ENCODE measurements around the gene RUNX3. TPM values are rescaled to one million over a fixed set of nuclear protein-coding genes. Genes with fewer than 3 reads are reported as not detected.

The RUNX3 gene
- total and polyA plus RNA-seq, 9 donors = 0.23 to 1.9 (median 0.83) TPM

GRCh38 chr1:24952413-24952841, 22.4 kb upstream of the RUNX3 start:
- 44 to 50% (median 47%) methylated on average over 5 of the region's 5 CpGs for WGBS, 3 donors
- TF ChIP-seq CTCF (IDR thresholded peaks at IDR 0.05) (no peak), EP300 (IDR thresholded peaks at IDR 0.05) (no peak), POLR2A (IDR thresholded peaks at IDR 0.05) (no peak)
- intact Hi-C loops (cut with DNase I) = no loop called here
- Histone ChIP-seq H3K4me3 (no peak overlapping the region), H3K27me3 (no peaks in the 10 kb centered on the region), H3K4me1 (ENCODE audit: insufficient read depth) (no peaks in the 10 kb centered on the region), H3K9me3 (no peaks in the 10 kb centered on the region), H3K36me3 (no peaks in the 10 kb centered on the region), H3K27ac (no peak overlapping the region)
- DNase-seq = no peak

- H3K27ac ChIP-seq = no peak overlapping the region
- 73 to 85% (median 79%) methylated on average over 2 of the region's 2 CpGs for WGBS, 3 donors
- no peak overlapping the region for H3K4me3 ChIP-seq
- H3K36me3 ChIP-seq = no peaks in the 10 kb centered on the region
- no peaks in the 10 kb centered on the region for H3K27me3 ChIP-seq
- H3K4me1 ChIP-seq (ENCODE audit: insufficient read depth) = no peaks in the 10 kb centered on the region
- DNase-seq = no peak
- H3K9me3 ChIP-seq = no peaks in the 10 kb centered on the region
- TF ChIP-seq EP300 (IDR thresholded peaks at IDR 0.05) = no peak
- no peak for TF ChIP-seq POLR2A (IDR thresholded peaks at IDR 0.05)
- TF ChIP-seq CTCF (IDR thresholded peaks at IDR 0.05) = no peak
- intact Hi-C loops (cut with DNase I) = no loop called here
Measured at GRCh38 chr1:24951810-24952412, 21.8 kb upstream of the RUNX3 start.

DNA sequence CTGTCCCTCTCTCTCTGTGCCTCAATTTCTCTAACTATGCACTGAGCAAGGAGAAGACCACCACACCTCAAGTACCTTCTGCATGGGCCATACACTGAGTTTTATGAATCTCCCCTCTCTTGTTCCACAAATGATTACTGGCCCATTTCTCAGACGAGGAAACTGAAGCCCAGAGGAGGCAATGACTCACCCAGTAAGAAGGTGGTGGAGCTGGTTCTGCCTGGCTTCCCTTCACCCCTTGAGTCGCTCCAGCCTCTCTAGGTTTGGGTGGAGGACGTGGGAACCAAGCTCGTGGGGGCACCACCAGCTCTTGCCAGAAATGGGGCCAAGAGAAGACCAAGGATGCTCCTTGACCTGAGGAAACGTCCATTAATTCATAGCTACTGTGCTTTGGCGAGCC, 21.3 kb upstream of the RUNX3 start:
- WGBS, 3 donors = 63 to 82% (median 72%) methylated on average over 6 of the region's 6 CpGs
- Histone ChIP-seq H3K27me3 (no peaks in the 10 kb centered on the region), H3K36me3 (no peaks in the 10 kb centered on the region), H3K4me1 (ENCODE audit: insufficient read depth) (no peaks in the 10 kb centered on the region), H3K4me3 (no peak overlapping the region), H3K27ac (no peak overlapping the region), H3K9me3 (no peaks in the 10 kb centered on the region)
- no peak for DNase-seq
- intact Hi-C loops (cut with DNase I) = no loop called here
- TF ChIP-seq CTCF (IDR thresholded peaks at IDR 0.05) (no peak), EP300 (IDR thresholded peaks at IDR 0.05) (no peak), POLR2A (IDR thresholded peaks at IDR 0.05) (no peak)

- intact Hi-C loops (cut with DNase I) = no loop called here
- Histone ChIP-seq H3K27ac (no peak overlapping the region), H3K27me3 (no peaks in the 10 kb centered on the region), H3K9me3 (no peaks in the 10 kb centered on the region), H3K4me1 (ENCODE audit: insufficient read depth) (no peaks in the 10 kb centered on the region), H3K36me3 (no peaks in the 10 kb centered on the region), H3K4me3 (no peak overlapping the region)
- 65 to 68% (median 68%) methylated on average over 12 of the region's 12 CpGs for WGBS, 3 donors
- no peak for TF ChIP-seq CTCF (IDR thresholded peaks at IDR 0.05)
- TF ChIP-seq POLR2A (IDR thresholded peaks at IDR 0.05) = no peak
- TF ChIP-seq EP300 (IDR thresholded peaks at IDR 0.05) = no peak
- no peak for DNase-seq
Measured at GRCh38 chr1:24949331-24949881, 19.3 kb upstream of the RUNX3 start.
